T-cell (primary cell): ENCODE data around the gene ZNF281. TPM values are rescaled to one million over a fixed set of nuclear protein-coding genes. Genes with fewer than 3 reads are reported as not detected.

Source experiments
- ATAC-seq, 4 experiments: fragments of 200-7000 bp in 3 of 4; fragments of 150-1000 bp in 1 of 4; cut with Tn5 transposase; replicated peaks in 1 of 4; 1 replicate in 3 of 4; 2 replicates in 1 of 4; pipeline ENCODE4 v1.10.0; 2021; ENCODE audit warnings: moderate library complexity in 3 of 4, mild to moderate bottlenecking in 2 of 4, moderate number of reproducible peaks in 1 of 4
- CTCF ChIA-PET, 2 donors: fragments of 300-600 bp; sonication (Branson Sonifier 250); formaldehyde crosslinking; loops; one replicate each; lab custom pipeline; 2022; ENCODE audit warnings: antibody characterized with exemption in 2 of 2; lab: Charles Lee
- POLR2A ChIA-PET, 2 donors: fragments of 300-600 bp; sonication (Branson Sonifier 250); formaldehyde crosslinking; loops; one replicate each; lab custom pipeline; 2022; ENCODE audit warnings: antibody characterized with exemption in 2 of 2; lab: Charles Lee
- DNase-seq, 35 experiments: peaks; one replicate each; pipeline versions ENCODE4 v3.0.0 to v3.0.0-alpha.2; 2013 to 2023
- H3K27ac ChIP-seq: one replicate; pipeline ENCODE4 v1.5.1; 2013; ENCODE audit warnings: low read length
- H3K27me3 ChIP-seq, 2 experiments: replicated peaks in 1 of 2; 1 replicate in 1 of 2; 2 replicates in 1 of 2; pipeline versions ENCODE4 v1.6.1 to v1.7.0; 2013; ENCODE audit warnings: low read length in 1 of 2, mixed read lengths in 1 of 2; ENCODE audit not compliant: control insufficient read depth in 2 of 2, insufficient read depth in 2 of 2; ENCODE audit errors: extremely low read depth in 1 of 2
- H3K36me3 ChIP-seq, 2 donors: 1 replicate in 1 of 2; 2 replicates in 1 of 2; pipeline versions ENCODE4 v1.6.1 to v1.7.0; 2013; ENCODE audit warnings: low read length in 1 of 2; ENCODE audit not compliant: control insufficient read depth in 2 of 2, insufficient read depth in 1 of 2; ENCODE audit errors: extremely low read depth in 1 of 2
- H3K4me1 ChIP-seq, 2 experiments: 1 replicate in 1 of 2; 2 replicates in 1 of 2; pipeline versions ENCODE4 v1.6.1 to v1.7.0; 2013; ENCODE audit warnings: low read length in 2 of 2, mixed read lengths in 1 of 2; ENCODE audit not compliant: insufficient read depth in 2 of 2, control insufficient read depth in 1 of 2; ENCODE audit errors: extremely low read depth in 1 of 2
- H3K4me3 ChIP-seq, 2 donors: 1 replicate in 1 of 2; 2 replicates in 1 of 2; pipeline versions ENCODE4 v1.5.1 to v1.7.0; 2013; ENCODE audit warnings: mild to moderate bottlenecking in 2 of 2, low read length in 1 of 2, moderate library complexity in 1 of 2; ENCODE audit not compliant: control insufficient read depth in 1 of 2; ENCODE audit errors: extremely low read depth in 1 of 2
- H3K9me3 ChIP-seq: 2 replicates; pipeline ENCODE4 v1.7.0; 2013
- H3K27ac Mint-ChIP-seq, 2 donors: one replicate each; pipeline ENCODE4 v1.8.0; 2020 to 2021; ENCODE audit warnings: mild to moderate bottlenecking in 2 of 2, mixed read lengths in 2 of 2
- H3K27me3 Mint-ChIP-seq, 2 donors: one replicate each; pipeline ENCODE4 v1.8.0; 2021 to 2022; ENCODE audit warnings: mixed read lengths in 2 of 2
- H3K36me3 Mint-ChIP-seq: one replicate; pipeline ENCODE4 v1.8.0; 2021; ENCODE audit warnings: mixed read lengths
- H3K4me1 Mint-ChIP-seq, 3 donors: one replicate each; pipeline ENCODE4 v1.8.0; 2020 to 2022; ENCODE audit warnings: mixed read lengths in 3 of 3, mild to moderate bottlenecking in 1 of 3
- H3K4me3 Mint-ChIP-seq, 3 donors: one replicate each; pipeline ENCODE4 v1.8.0; 2020 to 2022; ENCODE audit warnings: mild to moderate bottlenecking in 3 of 3, mixed read lengths in 3 of 3, moderate library complexity in 3 of 3
- H3K9me3 Mint-ChIP-seq, 3 donors: one replicate each; pipeline ENCODE4 v1.8.0; 2020 to 2022; ENCODE audit warnings: mixed read lengths in 3 of 3
- WGBS: methylation state at CpG from one replicate; pipeline ENCODE4 v1.1.5; 2013; ENCODE audit warnings: missing lambda C conversion rate; ENCODE audit not compliant: insufficient coverage; 5-methylcytosine and 5-hydroxymethylcytosine counted together
- total RNA-seq, 35 experiments: library from RNA in 6 of 35; stranded (reverse) in 6 of 35; fragments of 120-200 nt in 1 of 35; gene quantifications; one replicate each; pipeline versions ENCODE4 v1.2.1 to v1.2.4 and lab custom pipeline; 2013 to 2026

ZNF281 gene
- total RNA-seq, 5 donors from 2014 or later (not counting 1 experiment from before 2014, with no cell fraction given), result 19.2 to 29.9 (median 21.4) TPM

DNA sequence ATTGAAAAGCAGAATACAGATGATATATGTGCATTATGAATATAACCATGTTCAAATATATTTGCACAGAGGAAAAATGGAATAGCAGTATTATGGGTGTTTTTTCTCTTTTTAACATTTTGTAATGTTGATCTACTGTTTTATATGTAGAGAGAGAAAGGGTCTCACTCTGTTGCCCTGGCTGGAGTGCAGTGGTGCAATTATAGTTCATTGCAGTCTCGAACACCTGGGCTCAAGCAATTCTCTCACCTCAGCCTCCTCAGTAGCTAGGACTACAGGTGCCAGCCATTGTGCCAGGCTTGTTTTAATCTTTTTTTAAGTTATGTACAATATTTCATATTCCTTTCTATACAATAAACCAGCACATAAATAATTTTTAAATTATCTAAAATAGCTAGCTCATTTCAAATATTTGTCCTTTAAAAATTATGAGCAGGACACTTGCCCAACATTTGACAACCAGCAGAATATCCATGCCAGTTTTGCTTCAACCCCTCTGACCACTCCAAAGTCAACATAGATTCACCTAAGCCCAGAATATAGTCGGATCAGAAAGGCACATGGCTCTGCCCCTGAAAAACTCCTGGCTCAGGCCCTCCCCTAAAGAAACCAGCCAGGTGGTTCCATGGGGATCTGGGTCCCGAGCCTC lies 29.8 kb downstream of the ZNF281 start:
- 80% methylated on average over 1 of the region's 3 CpGs for WGBS
- DNase-seq, result no peak
- H3K9me3 ChIP-seq, result no peaks in the 10 kb centered on the region
- no peak for ATAC-seq
- no peaks in the 10 kb centered on the region for H3K36me3 ChIP-seq
- CTCF ChIA-PET, result no interaction called here
- no peak overlapping the region for H3K27ac Mint-ChIP-seq
- H3K4me3 ChIP-seq, result no peak overlapping the region
- H3K9me3 Mint-ChIP-seq, result no peaks in the 10 kb centered on the region
- H3K4me1 ChIP-seq, result no peaks in the 10 kb centered on the region
- no peak overlapping the region for H3K4me3 Mint-ChIP-seq
- H3K27ac ChIP-seq, result no peak overlapping the region
- POLR2A ChIA-PET, result no interaction called here
- H3K27me3 ChIP-seq, result no peaks in the 10 kb centered on the region
- no peaks in the 10 kb centered on the region for H3K27me3 Mint-ChIP-seq
- H3K36me3 Mint-ChIP-seq, result no peaks in the 10 kb centered on the region
- no peaks in the 10 kb centered on the region for H3K4me1 Mint-ChIP-seq

DNA sequence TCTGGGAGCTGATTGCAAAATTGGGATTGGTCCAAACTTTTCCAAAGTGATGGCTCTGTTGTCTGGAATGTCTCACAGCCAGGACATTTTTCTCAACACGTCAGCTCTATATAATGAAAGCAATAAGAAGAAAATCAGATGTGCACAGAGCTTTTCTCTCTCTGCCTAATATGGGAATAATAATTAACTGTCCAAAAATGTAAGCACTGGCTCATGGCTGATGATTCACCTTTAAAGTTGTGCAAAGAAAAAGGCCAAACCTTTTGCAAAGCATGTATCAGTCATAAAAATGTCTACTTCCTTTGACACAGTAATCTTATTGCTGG lies 30.4 kb downstream of the ZNF281 start:
- no CpG with 5 or more reads among the region's 1 CpG for WGBS
- CTCF ChIA-PET, result no interaction called here
- no peaks in the 10 kb centered on the region for H3K9me3 Mint-ChIP-seq

DNA sequence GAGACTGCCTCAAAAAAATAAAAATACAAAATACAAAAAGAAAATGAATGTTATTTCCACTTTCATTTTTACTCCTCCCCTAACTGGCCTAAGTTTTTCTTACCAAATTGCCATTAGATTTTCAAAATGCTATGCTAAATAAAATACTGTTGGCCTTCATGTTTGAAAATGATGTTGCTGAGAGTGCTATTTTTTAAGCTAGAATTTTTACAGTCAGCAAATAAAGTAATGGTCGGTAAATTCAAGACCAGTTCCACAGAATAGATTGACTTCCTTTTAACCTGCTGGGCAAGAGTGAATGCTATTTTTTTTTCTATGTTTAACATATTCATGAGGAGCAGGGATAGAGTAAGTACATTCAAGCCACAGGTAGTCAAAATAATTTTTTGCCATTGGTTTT lies 31.7 kb downstream of the ZNF281 start:
- Mint-ChIP-seq H3K36me3 (no peaks in the 10 kb centered on the region), H3K27ac (no peak overlapping the region), H3K4me3 (no peak overlapping the region), H3K4me1 (no peaks in the 10 kb centered on the region), H3K9me3 (no peaks in the 10 kb centered on the region), H3K27me3 (no peaks in the 10 kb centered on the region)
- Histone ChIP-seq H3K36me3 (no peaks in the 10 kb centered on the region), H3K4me3 (no peak overlapping the region), H3K9me3 (no peaks in the 10 kb centered on the region), H3K4me1 (no peaks in the 10 kb centered on the region), H3K27me3 (no peaks in the 10 kb centered on the region), H3K27ac (no peak overlapping the region)
- DNase-seq (no peak), ATAC-seq (no peak)
- 20% methylated on average over 1 of the region's 1 CpG for WGBS
- POLR2A ChIA-PET, result no interaction called here
- CTCF ChIA-PET, result no interaction called here

More for the DNA sequence above, 30.4 kb downstream of the ZNF281 start:
- no peak overlapping the region for H3K4me3 Mint-ChIP-seq
- H3K27ac ChIP-seq, result no peak overlapping the region
- H3K36me3 Mint-ChIP-seq, result no peaks in the 10 kb centered on the region
- H3K27me3 ChIP-seq, result no peaks in the 10 kb centered on the region
- POLR2A ChIA-PET, result no interaction called here
- H3K27me3 Mint-ChIP-seq, result no peaks in the 10 kb centered on the region
- ATAC-seq (no peak), DNase-seq (no peak)
- no peak overlapping the region for H3K4me3 ChIP-seq
- H3K4me1 Mint-ChIP-seq, result no peaks in the 10 kb centered on the region
- no peaks in the 10 kb centered on the region for H3K36me3 ChIP-seq
- no peak overlapping the region for H3K27ac Mint-ChIP-seq
- H3K9me3 ChIP-seq, result no peaks in the 10 kb centered on the region
- no peaks in the 10 kb centered on the region for H3K4me1 ChIP-seq

DNA sequence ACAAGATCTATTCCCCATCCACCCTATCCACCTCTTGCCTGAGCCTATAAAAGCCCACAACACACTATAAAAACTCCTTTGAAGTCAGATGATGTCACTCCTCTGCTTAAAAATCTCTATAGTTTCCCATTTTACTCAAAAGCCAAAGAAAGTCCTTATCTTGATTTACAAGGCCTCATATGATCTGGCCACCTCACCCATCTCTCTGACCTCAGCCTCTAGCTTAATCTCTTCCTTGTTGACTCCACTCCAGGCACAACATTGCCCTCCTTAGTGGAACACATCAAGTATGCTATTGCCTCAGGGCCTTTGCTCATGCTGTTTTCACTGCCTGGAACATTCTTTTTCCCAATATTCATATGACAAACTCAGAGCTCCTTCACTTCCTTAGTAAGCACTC lies 33.3 kb downstream of the ZNF281 start:
- Histone ChIP-seq H3K9me3 (no peaks in the 10 kb centered on the region), H3K36me3 (no peaks in the 10 kb centered on the region), H3K4me1 (no peaks in the 10 kb centered on the region), H3K27me3 (no peaks in the 10 kb centered on the region), H3K4me3 (no peak overlapping the region), H3K27ac (no peak overlapping the region)
- no peak overlapping the region for H3K4me3 Mint-ChIP-seq
- ChIA-PET CTCF (interaction anchor here (0.6 to 0.7 kb wide), 2 partner anchors 136 to 165 kb away, joined by 3 read pairs; no protein-coding TSS in a partner anchor), POLR2A (no interaction called here)
- no peak overlapping the region for H3K27ac Mint-ChIP-seq
- no peaks in the 10 kb centered on the region for H3K27me3 Mint-ChIP-seq
- no peak for DNase-seq
- no peaks in the 10 kb centered on the region for H3K36me3 Mint-ChIP-seq
- no peaks in the 10 kb centered on the region for H3K4me1 Mint-ChIP-seq
- ATAC-seq, result no peak
- no peaks in the 10 kb centered on the region for H3K9me3 Mint-ChIP-seq

DNA sequence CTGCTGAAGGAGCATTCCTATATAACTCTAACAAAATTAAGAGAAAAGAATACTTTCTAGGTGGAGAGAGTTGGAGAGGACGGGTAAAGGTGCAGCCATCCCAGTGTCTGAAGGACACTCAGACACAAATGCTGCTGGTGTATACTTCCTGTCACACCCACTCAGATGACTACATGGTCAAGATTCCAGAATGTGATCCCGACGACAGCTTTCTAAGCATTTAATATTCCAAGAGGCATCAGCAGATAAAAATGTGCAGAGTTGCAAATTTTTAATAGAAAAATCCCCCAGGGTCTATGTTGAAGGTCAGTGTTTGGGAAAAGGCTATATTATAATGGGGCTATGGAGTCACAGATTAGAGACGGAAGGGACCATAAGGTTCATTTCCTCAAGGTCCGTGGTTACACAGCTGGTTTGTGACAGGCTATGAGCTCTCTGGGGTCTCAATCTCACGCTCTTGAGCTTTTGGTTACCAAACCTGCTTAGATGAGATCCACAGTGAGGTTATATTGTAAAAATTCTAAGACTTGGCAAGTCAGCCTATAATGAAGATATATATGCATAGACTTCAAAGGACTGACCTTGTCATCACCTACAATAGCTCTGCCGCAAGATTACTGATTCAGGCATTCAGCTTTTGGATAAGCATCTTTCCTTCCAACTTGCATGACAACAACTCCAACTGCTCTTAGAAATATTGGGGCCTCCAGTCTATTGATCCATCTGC lies 35.1 kb downstream of the ZNF281 start:
- H3K4me1 Mint-ChIP-seq, result no peaks in the 10 kb centered on the region
- no peak for DNase-seq
- no peaks in the 10 kb centered on the region for H3K9me3 Mint-ChIP-seq
- no peaks in the 10 kb centered on the region for H3K36me3 ChIP-seq
- WGBS, result 83% methylated on average over 4 of the region's 7 CpGs
- no peaks in the 10 kb centered on the region for H3K27me3 Mint-ChIP-seq
- H3K4me1 ChIP-seq, result no peaks in the 10 kb centered on the region
- no peak overlapping the region for H3K27ac ChIP-seq
- peaks cover 2% of the 10 kb centered on the region for H3K36me3 Mint-ChIP-seq
- H3K4me3 ChIP-seq, result no peak overlapping the region
- no peaks in the 10 kb centered on the region for H3K9me3 ChIP-seq
- CTCF ChIA-PET, result no interaction called here
- H3K27ac Mint-ChIP-seq, result no peak overlapping the region
- no peak for ATAC-seq
- H3K27me3 ChIP-seq, result no peaks in the 10 kb centered on the region
- POLR2A ChIA-PET, result no interaction called here
- no peak overlapping the region for H3K4me3 Mint-ChIP-seq

DNA sequence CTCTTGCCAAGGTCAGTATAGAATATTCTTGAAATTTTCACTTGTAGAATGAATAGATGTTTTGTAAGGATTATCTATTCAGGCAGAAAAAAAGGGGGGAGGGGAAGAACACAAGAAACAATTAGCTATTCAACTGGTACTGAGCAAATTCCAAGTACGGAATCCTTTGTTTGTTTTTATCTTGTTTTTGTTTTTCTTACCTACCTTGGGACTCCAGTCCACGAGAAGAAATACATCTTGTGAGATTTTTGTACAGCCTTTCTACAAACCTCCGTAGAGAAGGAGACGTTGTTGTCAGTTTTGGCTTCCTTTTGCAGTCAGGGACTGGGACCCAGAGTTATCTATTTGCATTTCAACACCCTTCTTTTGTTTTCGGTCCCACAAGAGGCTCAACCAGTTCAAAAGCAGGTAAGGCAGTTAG lies 36.0 kb downstream of the ZNF281 start:
- Histone ChIP-seq H3K9me3 (no peaks in the 10 kb centered on the region), H3K4me1 (no peaks in the 10 kb centered on the region), H3K27ac (no peak overlapping the region), H3K36me3 (no peaks in the 10 kb centered on the region), H3K4me3 (no peak overlapping the region), H3K27me3 (no peaks in the 10 kb centered on the region)
- Mint-ChIP-seq H3K27me3 (no peaks in the 10 kb centered on the region), H3K4me1 (no peaks in the 10 kb centered on the region), H3K36me3 (peaks cover 4% of the 10 kb centered on the region), H3K4me3 (no peak overlapping the region), H3K27ac (no peak overlapping the region), H3K9me3 (no peaks in the 10 kb centered on the region)
- CTCF ChIA-PET, result interaction anchor here in 1 of 2 donors (0.6 kb wide), 1 partner anchor 409 kb away, joined by 4 read pairs; no protein-coding TSS in a partner anchor
- ATAC-seq (no peak), DNase-seq (no peak)
- POLR2A ChIA-PET, result interaction anchor here in 1 of 2 donors (1.1 kb wide), 1 partner anchor 16 kb away, joined by 5 read pairs; no protein-coding TSS in a partner anchor
- whole genome bisulfite sequencing, result 83% methylated on average over 3 of the region's 5 CpGs
